Measurements from ENCODE around the gene MDN1. TPM values are rescaled to one million over a fixed set of nuclear protein-coding genes. Genes with fewer than 3 reads are reported as not detected.

Gene MDN1
- total RNA-seq, 1 donor from 2014 or later = 16.8 TPM

- Histone ChIP-seq H3K4me3 (ENCODE audit: low read depth, low read length) (no peak overlapping the region), H3K36me3 (ENCODE audit: control insufficient read depth, insufficient read depth, low read length) (peaks cover 33% of the 10 kb centered on the region), H3K27me3 (ENCODE audit: control insufficient read depth, insufficient read depth, low read length) (no peaks in the 10 kb centered on the region)
- no peak for DNase-seq (ENCODE audit: low read depth)
- no peak for TF ChIP-seq CTCF (IDR thresholded peaks at IDR 0.05; ENCODE audit: insufficient read depth, low read length, severe bottlenecking)
- FAIRE-seq = no peak
Observed at GRCh38 chr6:89679215-89680120, 140.1 kb downstream of the MDN1 start.

GRCh38 chr6:89678531-89678930 lies 141.1 kb downstream of the MDN1 start:
- TF ChIP-seq CTCF (IDR thresholded peaks at IDR 0.05; ENCODE audit: insufficient read depth, low read length, severe bottlenecking) = no peak
- H3K4me3 ChIP-seq (ENCODE audit: low read depth, low read length) = no peak overlapping the region
- H3K27me3 ChIP-seq (ENCODE audit: control insufficient read depth, insufficient read depth, low read length) = no peaks in the 10 kb centered on the region
- H3K36me3 ChIP-seq (ENCODE audit: control insufficient read depth, insufficient read depth, low read length) = peaks cover 38% of the 10 kb centered on the region
- DNase-seq (ENCODE audit: low read depth) (no peak), FAIRE-seq (no peak)

GRCh38 chr6:89675949-89676748 lies 143.4 kb downstream of the MDN1 start:
- H3K27me3 ChIP-seq (ENCODE audit: control insufficient read depth, insufficient read depth, low read length) = no peaks in the 10 kb centered on the region
- TF ChIP-seq CTCF (IDR thresholded peaks at IDR 0.05; ENCODE audit: insufficient read depth, low read length, severe bottlenecking) = no peak
- no peak overlapping the region for H3K4me3 ChIP-seq (ENCODE audit: low read depth, low read length)
- H3K36me3 ChIP-seq (ENCODE audit: control insufficient read depth, insufficient read depth, low read length) = peaks cover 36% of the 10 kb centered on the region
- DNase-seq (ENCODE audit: low read depth) (no peak), FAIRE-seq (no peak)

GRCh38 chr6:89670935-89671565 lies 148.5 kb downstream of the MDN1 start:
- peaks cover 25% of the 10 kb centered on the region for H3K36me3 ChIP-seq (ENCODE audit: control insufficient read depth, insufficient read depth, low read length)
- no peak for FAIRE-seq
- no peak for TF ChIP-seq CTCF (IDR thresholded peaks at IDR 0.05; ENCODE audit: insufficient read depth, low read length, severe bottlenecking)

GRCh38 chr6:89669002-89669401 lies 150.6 kb downstream of the MDN1 start:
- DNase-seq (ENCODE audit: low read depth) (no peak), FAIRE-seq (no peak)
- H3K36me3 ChIP-seq (ENCODE audit: control insufficient read depth, insufficient read depth, low read length) = peaks cover 16% of the 10 kb centered on the region
- no peaks in the 10 kb centered on the region for H3K27me3 ChIP-seq (ENCODE audit: control insufficient read depth, insufficient read depth, low read length)
- H3K4me3 ChIP-seq (ENCODE audit: low read depth, low read length) = no peak overlapping the region
- TF ChIP-seq CTCF (IDR thresholded peaks at IDR 0.05; ENCODE audit: insufficient read depth, low read length, severe bottlenecking) = no peak

More at GRCh38 chr6:89670935-89671565, 148.5 kb downstream of the MDN1 start:
- no peak overlapping the region for H3K4me3 ChIP-seq (ENCODE audit: low read depth, low read length)
- DNase-seq (ENCODE audit: low read depth) = no peak
- no peaks in the 10 kb centered on the region for H3K27me3 ChIP-seq (ENCODE audit: control insufficient read depth, insufficient read depth, low read length)
